ENCODE results near the gene ARHGEF17.

- no peak for TF ChIP-seq POLR2A (IDR thresholded peaks at IDR 0.05)
- TF ChIP-seq CTCF (IDR thresholded peaks at IDR 0.05): no peak
Measured at GRCh38 chr11:73317373-73317772, 9.3 kb downstream of the ARHGEF17 start.

Measured in lower leg skin (tissue), 3 donors.